NCI-H146 treated with DMSO at 0.1 percent for 48 hours (cell line): ENCODE results near the gene IL36B.

ENCODE experiments used
- DNase-seq: peaks from one replicate; lab custom pipeline; 2025; ENCODE audit not compliant: unreplicated experiment; lab: John Stamatoyannopoulos, UW

The IL36B gene

GRCh38 chr2:113076954-113077669, 24.4 kb upstream of the IL36B start:
- DNase-seq, result no peak

- DNase-seq, result no peak
These were observed 22.9 kb upstream of the IL36B start for GRCh38 chr2:113075600-113075999.

- no peak for DNase-seq
These were observed 22.4 kb upstream of the IL36B start for GRCh38 chr2:113075030-113075429.

- DNase-seq, result no peak
These were observed 20.7 kb upstream of the IL36B start for GRCh38 chr2:113073325-113073834.

GRCh38 chr2:113072584-113072983, 19.9 kb upstream of the IL36B start:
- no peak for DNase-seq

GRCh38 chr2:113070606-113070975, 17.9 kb upstream of the IL36B start:
- no peak for DNase-seq

- DNase-seq, result no peak
These were observed 17.3 kb upstream of the IL36B start for GRCh38 chr2:113069676-113070605.

- no peak for DNase-seq
These were observed 16.2 kb upstream of the IL36B start for GRCh38 chr2:113068706-113069485.

GRCh38 chr2:113068249-113068648, 15.6 kb upstream of the IL36B start:
- no peak for DNase-seq

GRCh38 chr2:113067681-113068080, 15.0 kb upstream of the IL36B start, which contains the start of gene IL1F10:
TSS of gene IL1F10 (plus strand) at chr2:113067970. CDS start at chr2:113072739, 4,769 bp downstream.
- DNase-seq, result no peak

GRCh38 chr2:113064898-113065297, 12.2 kb upstream of the IL36B start:
- DNase-seq, result no peak

- DNase-seq, result no peak
These were observed 11.6 kb upstream of the IL36B start for GRCh38 chr2:113064281-113064680.

- DNase-seq, result no peak
These were observed 9.5 kb upstream of the IL36B start for GRCh38 chr2:113061896-113062770.

GRCh38 chr2:113061241-113061640, 8.6 kb upstream of the IL36B start:
- DNase-seq, result no peak

- no peak for DNase-seq
These were observed 8.1 kb upstream of the IL36B start for GRCh38 chr2:113060796-113061195.

- DNase-seq, result no peak
These were observed 7.7 kb upstream of the IL36B start for GRCh38 chr2:113060396-113060795.

GRCh38 chr2:113058998-113059960, 6.6 kb upstream of the IL36B start, which contains the start of gene IL36RN:
TSS of gene IL36RN (plus strand) at chr2:113059198. CDS start at chr2:113059439, 241 bp downstream.
- DNase-seq, result no peak

GRCh38 chr2:113058411-113058994, 5.8 kb upstream of the IL36B start:
- DNase-seq, result no peak

GRCh38 chr2:113057117-113057516, 4.5 kb upstream of the IL36B start:
- no peak for DNase-seq
